HepG2 (cell line): Measurements from ENCODE around the gene TGFBI. TPM values are rescaled to one million over a fixed set of nuclear protein-coding genes. Genes with fewer than 3 reads are reported as not detected.

ENCODE experiments used
- ADNP ChIP-seq: sonication (generic); formaldehyde crosslinking; IDR thresholded peaks from 2 replicates; pipeline ENCODE4 v1.4.0; 2020; ENCODE audit warnings: missing genetic modification reagents
- ATRX ChIP-seq: sonication (generic); formaldehyde crosslinking; IDR thresholded peaks from 2 replicates; pipeline ENCODE4 v1.4.0; 2020; ENCODE audit warnings: missing genetic modification reagents, borderline replicate concordance
- CREB3 ChIP-seq: sonication (generic); formaldehyde crosslinking; IDR thresholded peaks from 2 replicates; pipeline ENCODE4 v1.5.0; 2020; ENCODE audit warnings: missing genetic modification reagents
- CTCF ChIP-seq: sonication (generic); formaldehyde crosslinking; IDR thresholded peaks from 2 replicates; pipeline ENCODE4 v1.5.0; 2020; ENCODE audit warnings: mild to moderate bottlenecking, missing genetic modification reagents, moderate library complexity
- GMEB2 ChIP-seq: IDR thresholded peaks from 2 replicates; pipeline ENCODE4 v1.6.1; 2016; ENCODE audit warnings: missing biosample characterization, missing genetic modification reagents, low read depth
- HOXA5 ChIP-seq: sonication (generic); formaldehyde crosslinking; IDR thresholded peaks from 2 replicates; pipeline ENCODE4 v1.4.0; 2020; ENCODE audit warnings: missing genetic modification reagents
- IRF2 ChIP-seq: IDR thresholded peaks from 2 replicates; pipeline ENCODE4 v1.6.1; 2018; ENCODE audit warnings: missing genetic modification reagents, missing compliant biosample characterization
- MAZ ChIP-seq, 2 experiments: sonication (generic) in 1 of 2; formaldehyde crosslinking in 1 of 2; IDR thresholded peaks; 2 replicates each; pipeline versions ENCODE4 v1.5.0 to v1.6.1; 2012 to 2020; ENCODE audit warnings: low read depth in 2 of 2, mild to moderate bottlenecking in 2 of 2, borderline replicate concordance in 1 of 2, improper control_type of control experiment in 1 of 2, low read length in 1 of 2, missing genetic modification reagents in 1 of 2, moderate library complexity in 1 of 2
- PRPF4 ChIP-seq: fragments of 200-400 bp; formaldehyde crosslinking; IDR thresholded peaks from 2 replicates; pipeline ENCODE4 v1.6.1; 2016; ENCODE audit warnings: low read length, low read depth; ENCODE audit not compliant: poor library complexity, severe bottlenecking
- RFX5 ChIP-seq: IDR thresholded peaks from 2 replicates; pipeline ENCODE4 v1.6.1; 2011; ENCODE audit warnings: low read depth, low read length, improper control_type of control experiment
- TOE1 ChIP-seq: sonication (generic); formaldehyde crosslinking; IDR thresholded peaks from 2 replicates; pipeline ENCODE4 v1.4.0; 2020; ENCODE audit warnings: mild to moderate bottlenecking, missing genetic modification reagents
- ZBTB25 ChIP-seq: IDR thresholded peaks from 2 replicates; pipeline ENCODE4 v1.6.1; 2018; ENCODE audit warnings: missing genetic modification reagents
- ZNF264 ChIP-seq: sonication (generic); formaldehyde crosslinking; IDR thresholded peaks from 2 replicates; pipeline ENCODE4 v1.4.0; 2020; ENCODE audit warnings: missing genetic modification reagents
- ZNF709 ChIP-seq: sonication (generic); formaldehyde crosslinking; IDR thresholded peaks from 2 replicates; pipeline ENCODE4 v1.5.0; 2020; ENCODE audit warnings: mild to moderate bottlenecking, missing genetic modification reagents
- ZNF784 ChIP-seq: sonication (generic); formaldehyde crosslinking; IDR thresholded peaks from 2 replicates; pipeline ENCODE4 v1.5.1; 2020; ENCODE audit warnings: missing genetic modification reagents, mild to moderate bottlenecking, borderline replicate concordance
- ZSCAN21 ChIP-seq: sonication (generic); formaldehyde crosslinking; IDR thresholded peaks from 2 replicates; pipeline ENCODE4 v1.8.0; 2022; ENCODE audit warnings: mild to moderate bottlenecking, missing genetic modification reagents, moderate library complexity, borderline replicate concordance
- polyA plus RNA-seq, 8 experiments: library from polyadenylated mRNA; depleted of rRNA in 3 of 8; stranded (reverse) in 7 of 8; unstranded in 1 of 8; fragments of >200 nt; fragmentation: Illumina TruSeq in 4 of 8; extraction: Trizol in 4 of 8; gene quantifications; 2 replicates each; pipeline versions ENCODE4 v1.2.1 to v1.2.3, GENCODE V29; 2011 to 2016; ENCODE audit warnings: low read depth in 4 of 8, missing spikeins in 1 of 8, mixed read lengths in 1 of 8; ENCODE audit not compliant: insufficient read depth in 1 of 8
- total RNA-seq, 5 experiments: library from RNA; depleted of rRNA; stranded (reverse); fragments of >200 nt; fragmentation: Illumina TruSeq; extraction: Trizol; gene quantifications; 2 replicates each; pipeline ENCODE4 v1.2.3, GENCODE V29; 2016; ENCODE audit warnings: low read depth in 1 of 5
- TF ChIP-seq, protein P1 (sequence below): sonication (generic); formaldehyde crosslinking; IDR thresholded peaks from 2 replicates; pipeline ENCODE4 v1.5.0; 2020; ENCODE audit warnings: mild to moderate bottlenecking, missing genetic modification reagents
- TF ChIP-seq, protein P2 (sequence below): sonication (generic); formaldehyde crosslinking; IDR thresholded peaks from 2 replicates; pipeline ENCODE4 v1.9.0; 2021; ENCODE audit warnings: missing genetic modification reagents, mild to moderate bottlenecking, borderline replicate concordance

Gene TGFBI
- total and polyA plus RNA-seq, 2 of the 13 experiments (the other 11 are each of a cell fraction or from before 2014, with no cell fraction given): 275 to 457 TPM

- TF ChIP-seq, protein P1, sequence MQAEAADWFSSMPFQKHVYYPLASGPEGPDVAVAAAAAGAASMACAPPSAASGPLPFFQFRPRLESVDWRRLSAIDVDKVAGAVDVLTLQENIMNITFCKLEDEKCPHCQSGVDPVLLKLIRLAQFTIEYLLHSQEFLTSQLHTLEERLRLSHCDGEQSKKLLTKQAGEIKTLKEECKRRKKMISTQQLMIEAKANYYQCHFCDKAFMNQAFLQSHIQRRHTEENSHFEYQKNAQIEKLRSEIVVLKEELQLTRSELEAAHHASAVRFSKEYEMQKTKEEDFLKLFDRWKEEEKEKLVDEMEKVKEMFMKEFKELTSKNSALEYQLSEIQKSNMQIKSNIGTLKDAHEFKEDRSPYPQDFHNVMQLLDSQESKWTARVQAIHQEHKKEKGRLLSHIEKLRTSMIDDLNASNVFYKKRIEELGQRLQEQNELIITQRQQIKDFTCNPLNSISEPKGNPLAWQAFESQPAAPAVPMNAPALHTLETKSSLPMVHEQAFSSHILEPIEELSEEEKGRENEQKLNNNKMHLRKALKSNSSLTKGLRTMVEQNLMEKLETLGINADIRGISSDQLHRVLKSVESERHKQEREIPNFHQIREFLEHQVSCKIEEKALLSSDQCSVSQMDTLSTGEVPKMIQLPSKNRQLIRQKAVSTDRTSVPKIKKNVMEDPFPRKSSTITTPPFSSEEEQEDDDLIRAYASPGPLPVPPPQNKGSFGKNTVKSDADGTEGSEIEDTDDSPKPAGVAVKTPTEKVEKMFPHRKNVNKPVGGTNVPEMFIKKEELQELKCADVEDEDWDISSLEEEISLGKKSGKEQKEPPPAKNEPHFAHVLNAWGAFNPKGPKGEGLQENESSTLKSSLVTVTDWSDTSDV (CRISPR knock-in tag): no peak
- TF ChIP-seq ZNF264 (0 out of 2 replicates have a peak, but pooled peaks have one; percentile 23), MAZ (IDR thresholded peaks at IDR 0.05; ENCODE audit: borderline replicate concordance, low read depth, low read length) (no peak), MAZ (CRISPR knock-in tag; IDR thresholded peaks at IDR 0.05; ENCODE audit: low read depth) (no peak), RFX5 (no peak), CTCF (peak; percentile 79), ZNF784 (CRISPR knock-in tag) (no peak), TOE1 (CRISPR knock-in tag) (no peak), PRPF4 (no peak), IRF2 (CRISPR knock-in tag) (peak; percentile 42; the same call in 1 of the 2 replicates), ADNP (CRISPR knock-in tag) (no peak), ZNF709 (CRISPR knock-in tag) (no peak), GMEB2 (CRISPR knock-in tag) (no peak), ATRX (CRISPR knock-in tag) (no peak), ZSCAN21 (CRISPR knock-in tag) (no peak), HOXA5 (0 out of 2 replicates have a peak, but pooled peaks have one; percentile 68), CREB3 (CRISPR knock-in tag) (no peak), ZBTB25 (CRISPR knock-in tag) (no peak)
- TF ChIP-seq, protein P2, sequence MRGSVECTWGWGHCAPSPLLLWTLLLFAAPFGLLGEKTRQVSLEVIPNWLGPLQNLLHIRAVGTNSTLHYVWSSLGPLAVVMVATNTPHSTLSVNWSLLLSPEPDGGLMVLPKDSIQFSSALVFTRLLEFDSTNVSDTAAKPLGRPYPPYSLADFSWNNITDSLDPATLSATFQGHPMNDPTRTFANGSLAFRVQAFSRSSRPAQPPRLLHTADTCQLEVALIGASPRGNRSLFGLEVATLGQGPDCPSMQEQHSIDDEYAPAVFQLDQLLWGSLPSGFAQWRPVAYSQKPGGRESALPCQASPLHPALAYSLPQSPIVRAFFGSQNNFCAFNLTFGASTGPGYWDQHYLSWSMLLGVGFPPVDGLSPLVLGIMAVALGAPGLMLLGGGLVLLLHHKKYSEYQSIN (CRISPR knock-in tag): no peak
Measured at GRCh38 chr5:135989686-135990085, 39.1 kb upstream of the TGFBI start (continued).
